Suppressor macrophage (primary cell): ENCODE data around the gene CSGALNACT2.
"Not testable (repeated sequence)": the region's sequence is repeated elsewhere in the genome, so short reads cannot be mapped to it uniquely, and the experiment has no call there.

Experiments
- DNase-seq, 4 experiments: peaks; one replicate each; pipeline ENCODE4 v3.0.0-alpha.2; 2020 to 2022

Gene CSGALNACT2

DNA sequence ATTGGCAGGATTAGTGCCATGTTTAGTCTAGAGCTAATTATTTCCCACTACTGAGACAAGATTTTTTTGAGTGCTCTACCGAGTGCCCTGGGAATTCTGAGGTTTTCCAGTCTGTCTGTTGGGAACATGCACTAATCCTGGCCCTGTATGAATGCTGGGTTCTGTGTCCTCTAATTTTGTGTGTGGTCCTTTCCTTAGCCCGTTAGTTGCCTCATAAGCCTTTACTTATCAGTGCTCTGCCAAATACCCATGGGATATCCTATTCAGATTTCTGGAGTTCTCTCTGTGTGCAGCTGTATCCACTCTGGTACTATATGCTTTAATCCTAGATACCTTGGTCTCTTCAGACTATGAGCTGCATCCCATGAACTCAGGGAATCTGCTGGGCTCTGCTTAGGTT is 13.1 kb downstream of the CSGALNACT2 start:
- DNase-seq: no peak

DNA sequence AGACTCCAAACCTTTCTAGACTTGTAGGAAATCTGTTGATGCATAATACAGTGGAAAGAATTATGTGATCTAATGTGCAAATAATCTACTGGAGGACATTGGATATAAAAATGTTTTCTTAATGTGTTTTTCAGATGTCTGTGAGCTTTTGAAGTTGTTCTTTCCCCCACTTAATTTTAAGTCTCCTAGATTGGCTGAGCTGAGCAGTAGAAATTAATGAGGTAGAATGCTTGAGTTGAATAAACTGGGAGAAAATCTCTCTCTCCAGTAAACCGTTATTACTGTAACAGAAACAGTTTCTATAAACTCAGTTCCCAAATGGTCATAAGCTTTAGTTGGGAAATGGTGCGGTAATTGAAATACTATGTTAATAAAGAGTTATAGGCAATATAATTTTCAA is 15.7 kb downstream of the CSGALNACT2 start:
- no peak for DNase-seq

DNA sequence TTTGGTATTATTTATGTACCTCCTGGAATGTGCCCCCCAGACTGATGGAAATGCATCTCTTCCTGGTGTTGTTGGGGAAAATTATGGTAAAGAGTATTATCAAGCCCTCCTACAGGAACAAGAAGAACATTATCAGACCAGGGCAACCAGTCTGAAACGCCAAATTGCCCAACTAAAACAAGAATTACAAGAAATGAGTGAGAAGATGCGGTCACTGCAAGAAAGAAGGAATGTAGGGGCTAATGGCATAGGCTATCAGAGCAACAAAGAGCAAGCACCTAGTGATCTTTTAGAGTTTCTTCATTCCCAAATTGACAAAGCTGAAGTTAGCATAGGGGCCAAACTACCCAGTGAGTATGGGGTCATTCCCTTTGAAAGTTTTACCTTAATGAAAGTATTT is 17.0 kb downstream of the CSGALNACT2 start:
- DNase-seq: no peak

DNA sequence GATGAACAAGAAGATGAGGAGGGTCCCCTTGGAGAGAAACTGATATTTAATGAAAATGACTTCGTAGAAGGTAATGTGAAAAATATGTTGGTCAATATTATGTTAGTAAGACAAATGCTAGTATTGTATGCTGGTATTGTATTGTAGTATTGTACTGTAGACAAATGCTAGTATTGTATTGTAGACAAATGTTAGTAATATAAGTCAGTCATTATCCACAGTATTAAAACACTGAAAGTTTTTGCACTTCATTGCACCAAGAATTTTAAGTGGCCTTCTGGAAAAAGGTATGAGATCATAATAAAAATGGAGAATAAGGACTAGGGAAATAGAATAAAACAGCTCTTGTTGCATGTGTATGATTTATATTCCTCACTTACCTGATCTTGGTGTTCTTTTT is 17.5 kb downstream of the CSGALNACT2 start:
- DNase-seq: no peak

DNA sequence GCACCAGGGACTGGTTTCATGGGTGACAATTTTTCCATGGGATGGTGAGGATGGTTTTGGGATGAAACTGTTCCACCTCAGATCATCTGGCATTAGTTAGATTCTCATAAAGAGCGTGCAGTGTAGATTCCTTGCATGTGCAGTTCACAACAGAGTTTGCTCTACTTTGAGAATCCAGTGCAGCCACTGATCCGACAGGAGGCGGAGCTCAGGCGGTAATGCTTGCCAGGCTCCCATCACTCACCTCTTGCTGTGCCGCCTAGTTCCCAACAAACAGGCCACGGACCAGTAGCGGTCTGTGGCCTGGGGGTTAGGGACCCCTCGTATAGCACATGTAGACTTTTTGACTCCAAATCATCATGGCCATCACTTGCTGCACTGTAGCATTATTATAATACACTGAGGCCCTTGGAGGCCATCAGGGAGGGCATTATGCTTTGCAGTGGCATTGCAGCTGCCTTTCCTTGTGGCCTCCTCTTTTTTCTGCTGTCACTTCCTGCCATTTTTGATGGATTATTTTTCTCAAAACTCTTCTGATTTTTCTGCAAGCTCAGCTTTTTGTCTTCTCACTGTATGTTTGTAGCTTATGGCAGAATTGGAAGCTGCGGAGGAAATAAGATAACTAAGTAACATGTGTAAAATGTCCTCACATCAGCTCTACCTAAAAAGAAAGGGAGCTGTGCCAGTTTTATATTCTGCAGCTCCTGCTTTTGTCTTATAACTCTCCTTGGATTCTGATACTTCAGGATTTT is 18.5 kb downstream of the CSGALNACT2 start:
- no peak for DNase-seq

DNA sequence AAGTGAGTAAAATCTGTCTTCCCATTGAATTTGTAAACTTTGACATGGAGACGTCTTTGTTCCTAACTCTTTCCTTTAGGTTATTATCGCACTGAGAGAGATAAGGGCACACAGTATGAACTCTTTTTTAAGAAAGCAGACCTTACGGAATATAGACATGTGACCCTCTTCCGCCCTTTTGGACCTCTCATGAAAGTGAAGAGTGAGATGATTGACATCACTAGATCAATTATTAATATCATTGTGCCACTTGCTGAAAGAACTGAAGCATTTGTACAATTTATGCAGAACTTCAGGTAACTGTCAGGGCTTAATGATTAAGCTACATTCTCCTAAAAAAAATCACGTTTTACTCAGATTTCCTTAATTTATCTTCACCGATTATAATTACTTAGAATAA is 20.4 kb downstream of the CSGALNACT2 start:
- no peak for DNase-seq

DNA sequence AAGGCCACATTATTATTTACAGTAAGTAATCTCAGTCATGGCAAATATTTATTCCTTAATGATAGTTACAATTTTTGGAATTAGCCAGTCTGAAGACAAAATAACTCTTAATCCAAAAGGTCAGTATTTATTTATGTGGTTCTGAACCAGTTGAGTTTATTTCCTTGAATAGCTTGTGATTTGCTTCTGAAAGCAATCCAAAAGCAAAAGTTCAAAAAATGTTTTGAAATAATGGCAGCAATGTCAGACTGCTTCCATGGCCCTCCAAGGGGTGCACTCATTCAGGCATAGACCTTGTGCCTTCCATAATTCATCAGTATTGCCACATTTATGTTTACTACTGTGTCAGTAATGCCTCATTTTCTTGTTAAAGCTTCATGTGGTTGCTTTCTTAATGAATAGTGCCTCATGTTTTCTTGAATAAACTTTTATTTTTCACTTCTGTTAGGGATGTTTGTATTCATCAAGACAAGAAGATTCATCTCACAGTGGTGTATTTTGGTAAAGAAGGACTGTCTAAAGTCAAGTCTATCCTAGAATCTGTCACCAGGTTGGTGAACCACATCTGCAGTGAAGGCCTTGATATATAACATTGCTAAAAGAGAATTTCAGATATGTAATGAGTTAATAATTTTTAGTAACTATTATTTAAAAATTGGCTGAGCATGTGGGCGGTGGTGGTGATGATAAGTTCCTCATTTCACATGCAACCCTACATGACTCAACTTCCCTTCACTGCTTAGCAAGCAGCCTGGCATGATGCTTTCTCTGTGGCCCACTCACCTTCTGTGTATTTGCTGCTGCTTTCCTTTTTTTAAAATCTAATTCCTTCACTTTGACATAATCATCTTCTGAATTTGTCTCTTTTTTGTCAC is 22.0 kb downstream of the CSGALNACT2 start:
- peak; percentile 84 to 94 (median 89) for DNase-seq

DNA sequence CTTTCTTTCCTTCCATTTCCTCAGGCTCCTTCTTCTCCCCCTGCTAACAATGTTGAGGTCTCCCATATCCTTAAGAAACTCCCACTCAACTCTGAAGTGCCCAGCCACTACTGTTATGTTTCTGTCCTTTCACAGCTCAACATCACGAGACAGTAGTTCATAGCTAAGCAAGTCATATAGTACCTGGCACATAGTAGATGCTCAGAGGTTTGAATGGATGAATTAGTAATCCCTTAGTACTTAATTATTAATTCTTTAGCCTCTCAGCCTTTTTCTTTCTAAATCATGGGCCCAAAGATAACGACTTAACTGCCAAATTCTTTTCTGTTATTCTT is 22.6 kb downstream of the CSGALNACT2 start:
- DNase-seq: peak in 1 of 4 experiments; percentile 68

DNA sequence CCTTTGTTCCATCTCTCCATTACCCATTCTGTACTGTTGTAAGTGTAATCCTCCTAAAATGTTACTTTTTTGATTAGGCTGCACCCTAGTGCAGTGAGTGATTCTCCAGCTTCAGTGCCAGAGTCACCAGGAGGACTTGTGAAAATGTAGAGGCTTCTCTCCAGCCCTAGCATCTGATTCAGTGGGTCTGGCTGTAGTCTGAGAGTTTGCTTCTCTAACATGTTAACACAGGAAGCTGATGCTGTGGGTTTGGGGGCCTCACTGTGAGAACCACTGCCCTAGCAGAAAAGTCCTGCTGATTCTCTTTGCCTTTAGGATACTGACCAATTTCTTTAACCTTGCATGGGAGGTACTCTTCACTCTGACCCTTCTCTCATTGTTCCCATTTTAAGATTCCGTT is 24.4 kb downstream of the CSGALNACT2 start:
- DNase-seq: no peak

DNA sequence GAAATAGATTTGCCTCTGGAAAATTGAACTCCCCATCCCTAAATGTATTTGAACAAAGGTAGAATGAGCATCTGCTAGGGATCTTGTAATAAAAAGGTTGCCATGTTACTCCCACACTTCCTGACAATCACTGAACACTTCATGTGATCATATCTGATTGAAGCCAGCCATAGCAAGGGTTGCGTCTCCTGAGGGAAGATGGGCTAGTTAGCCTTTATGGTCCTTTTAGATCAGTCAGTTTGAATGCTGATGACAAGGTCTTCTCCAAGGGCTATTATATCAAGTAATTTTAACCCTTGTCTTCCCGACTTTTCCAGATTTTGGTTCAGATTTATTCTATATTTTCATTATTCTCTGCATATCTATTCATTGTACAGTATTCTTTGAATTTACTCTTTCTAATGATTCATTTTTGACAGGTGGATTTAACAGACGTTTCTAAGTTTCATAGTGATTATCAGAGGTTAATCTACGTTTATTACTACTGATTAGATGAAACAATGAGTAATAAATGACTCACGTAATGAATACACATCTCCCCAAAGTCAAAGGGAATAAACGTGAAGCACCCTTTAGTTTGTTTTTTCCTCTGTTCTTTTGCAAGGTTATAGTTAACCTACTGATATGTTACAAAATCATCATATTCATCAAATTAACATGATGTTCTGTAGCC is 28.1 kb downstream of the CSGALNACT2 start:
- DNase-seq: no peak

DNA sequence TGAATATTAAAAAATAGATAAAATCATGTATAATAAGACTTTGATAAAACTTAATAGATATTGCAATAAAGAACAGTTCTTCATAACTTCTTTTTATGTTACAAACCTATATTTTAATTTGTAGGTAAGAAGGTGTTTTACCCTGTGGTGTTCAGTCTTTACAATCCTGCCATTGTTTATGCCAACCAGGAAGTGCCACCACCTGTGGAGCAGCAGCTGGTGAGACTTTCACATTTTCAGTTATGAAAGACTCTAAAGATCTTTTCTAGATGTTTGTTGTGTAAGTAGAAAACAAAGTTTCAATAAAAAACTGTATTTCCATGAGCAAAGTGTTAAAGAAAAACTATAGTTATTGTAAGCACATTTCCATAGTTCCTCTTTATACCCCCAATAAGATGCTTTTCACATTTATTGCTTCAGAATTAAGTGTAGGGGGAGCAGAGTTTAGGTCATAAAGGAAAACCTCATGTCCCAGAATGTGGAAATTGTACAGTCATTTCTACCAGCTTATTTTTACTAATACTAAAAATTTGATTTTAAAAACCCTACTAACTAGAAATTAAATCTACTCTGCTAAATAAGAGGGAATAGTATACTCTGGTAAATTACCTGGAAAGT is 28.7 kb downstream of the CSGALNACT2 start:
- peak; percentile 13 to 83 (median 40) for DNase-seq

DNA sequence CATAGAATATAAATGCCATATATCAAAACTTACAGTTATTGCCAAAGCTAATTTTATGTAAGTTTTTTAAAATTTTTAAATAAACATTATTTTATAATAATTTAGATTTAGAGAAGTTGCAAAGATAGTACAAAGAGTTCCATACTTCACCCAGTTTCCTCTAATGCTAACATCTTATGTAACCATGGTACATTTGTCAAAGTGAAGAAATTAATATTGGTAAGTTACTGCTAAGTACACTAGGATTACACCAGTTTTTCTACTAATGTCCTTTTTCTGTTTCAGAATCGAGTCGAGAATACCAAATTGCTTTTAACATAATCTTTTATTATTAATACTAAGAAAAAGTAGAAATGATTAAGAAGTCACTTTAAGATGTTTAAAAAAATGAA is 29.2 kb downstream of the CSGALNACT2 start:
- peak in 2 of 4 experiments; percentile 57 to 62 for DNase-seq

DNA sequence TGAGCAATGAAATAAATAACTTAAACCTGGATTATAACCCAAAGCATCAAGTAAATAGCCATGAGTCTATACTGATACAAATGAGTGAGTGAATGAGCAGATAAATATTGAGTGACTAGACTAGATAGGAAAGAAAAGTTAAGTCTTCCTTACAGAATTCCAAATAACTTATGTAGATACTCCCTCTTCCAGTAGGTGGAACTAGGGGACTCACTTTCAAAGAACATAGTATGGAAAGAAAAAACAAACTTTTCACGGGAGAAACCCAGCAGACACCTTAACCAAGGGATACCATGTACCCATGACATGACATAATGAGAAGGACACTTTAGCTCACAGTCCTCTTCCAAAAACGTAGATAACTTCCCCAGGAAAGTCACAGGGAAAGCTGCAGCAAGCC is 32.2 kb downstream of the CSGALNACT2 start:
- DNase-seq: no peak

DNA sequence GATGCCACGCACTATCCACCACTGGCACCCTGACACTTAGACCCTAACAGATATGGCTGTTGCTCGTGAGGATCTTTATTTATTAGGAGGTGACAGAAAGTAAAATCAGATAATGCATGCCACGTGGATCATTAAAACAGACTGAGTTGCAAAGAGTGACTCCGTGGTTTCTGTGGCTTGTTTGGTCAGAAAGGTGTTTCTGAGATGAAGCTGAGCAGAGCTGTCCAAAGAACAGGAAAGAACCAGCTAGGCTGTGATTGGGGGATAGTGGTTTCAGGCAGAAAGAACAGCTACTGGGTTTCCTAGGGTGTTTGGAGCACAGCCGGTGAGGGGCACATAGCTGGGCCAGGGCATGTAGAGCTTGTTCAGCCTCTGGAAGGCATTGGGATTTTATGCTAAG is 34.4 kb downstream of the CSGALNACT2 start:
- DNase-seq: no peak

DNA sequence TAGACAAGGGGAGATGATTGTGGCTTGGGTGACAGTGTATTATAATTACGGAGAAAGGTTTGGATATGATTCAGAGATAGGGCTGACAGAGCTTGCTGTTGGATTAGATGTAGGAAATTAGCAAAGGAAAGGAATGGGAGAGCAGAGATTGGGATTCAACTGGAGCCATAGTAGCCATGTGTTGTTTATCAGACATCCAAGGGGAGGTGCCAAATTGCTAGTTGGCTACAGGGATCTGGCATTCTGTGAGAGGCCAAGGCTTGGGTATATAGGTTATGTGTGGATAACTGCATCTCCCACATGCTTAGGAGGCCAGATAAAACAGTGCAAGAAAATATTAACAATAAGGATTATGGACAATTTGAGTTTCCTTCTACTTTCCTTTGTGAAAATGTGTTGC is 34.9 kb downstream of the CSGALNACT2 start:
- no peak for DNase-seq

DNA sequence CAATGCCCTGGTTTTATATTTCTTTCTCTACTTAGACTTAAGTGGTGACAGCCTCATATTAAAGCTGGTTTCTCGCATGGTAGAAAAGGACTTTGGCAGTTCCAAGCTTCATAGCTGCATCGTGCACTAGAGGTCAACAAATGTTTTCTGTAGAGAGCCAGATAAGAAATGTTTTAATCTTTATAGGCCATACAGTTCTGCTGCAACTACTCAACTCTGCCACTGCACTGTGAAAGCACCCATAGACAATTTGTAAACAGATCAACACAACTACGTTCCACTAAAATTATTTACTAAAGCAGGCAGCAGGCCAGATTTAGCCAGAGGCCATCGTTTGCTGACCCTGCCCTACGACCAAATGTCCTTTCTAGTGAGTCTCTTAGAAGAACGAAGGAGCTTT is 36.7 kb downstream of the CSGALNACT2 start:
- DNase-seq: no peak

DNA sequence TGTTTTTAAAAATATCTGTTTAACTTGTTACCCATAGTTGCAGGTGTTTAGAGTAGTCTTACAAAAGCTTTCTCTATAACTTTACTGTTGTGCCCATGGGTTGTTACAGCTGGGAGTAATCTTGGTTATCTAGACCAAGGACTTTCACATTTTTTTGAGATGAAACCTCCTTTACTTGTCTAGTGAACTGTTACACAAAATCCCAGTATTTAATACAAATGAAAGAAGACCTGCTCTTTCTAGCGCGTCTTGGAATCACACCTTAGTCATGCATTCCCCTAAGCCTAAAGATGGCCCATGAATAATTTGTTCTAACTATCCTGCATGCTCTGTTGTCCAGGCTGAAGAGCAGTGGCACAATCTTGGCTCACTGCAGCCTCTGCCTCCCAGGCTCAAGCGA is 38.0 kb downstream of the CSGALNACT2 start:
- no peak for DNase-seq

DNA sequence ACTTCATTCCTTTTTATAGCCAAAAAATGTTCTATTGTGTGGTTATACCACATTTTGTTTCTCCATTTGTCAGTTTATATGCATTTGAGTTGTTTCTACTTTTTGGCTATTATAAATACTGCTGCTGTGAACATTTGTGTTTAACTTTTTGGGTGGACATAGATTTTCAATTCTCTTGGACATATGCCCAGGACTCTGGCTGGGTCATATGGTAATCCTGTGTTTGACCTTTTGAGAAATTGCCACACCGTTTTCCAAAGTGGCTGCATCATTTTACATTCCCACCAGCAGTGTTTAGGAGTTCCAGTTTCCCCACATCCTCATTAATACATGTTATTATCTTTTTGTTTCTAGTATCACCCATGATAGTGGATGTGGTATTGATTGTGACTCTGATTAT is 39.4 kb downstream of the CSGALNACT2 start:
- peak in 2 of 4 experiments; percentile 36 to 46 for DNase-seq

DNA sequence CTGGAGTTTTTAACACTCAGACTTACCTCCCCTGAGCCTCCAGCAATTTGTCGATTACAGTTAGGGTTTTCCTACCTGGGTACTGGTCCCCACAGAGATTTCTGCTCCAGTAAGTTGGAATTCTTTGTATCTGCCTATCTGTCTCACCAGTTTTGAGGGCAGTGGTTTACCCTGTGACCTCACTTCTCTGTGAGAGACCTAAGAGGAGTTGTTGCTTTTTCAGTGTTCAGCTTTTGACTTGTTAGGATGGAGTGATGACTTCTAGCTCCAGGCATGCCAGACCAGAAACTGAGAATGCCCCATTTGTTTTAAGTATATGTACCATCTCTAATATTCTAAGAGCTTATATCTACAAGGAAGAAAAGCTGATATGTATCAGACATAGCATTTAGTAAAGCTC is 42.9 kb downstream of the CSGALNACT2 start:
- DNase-seq: no peak

DNA sequence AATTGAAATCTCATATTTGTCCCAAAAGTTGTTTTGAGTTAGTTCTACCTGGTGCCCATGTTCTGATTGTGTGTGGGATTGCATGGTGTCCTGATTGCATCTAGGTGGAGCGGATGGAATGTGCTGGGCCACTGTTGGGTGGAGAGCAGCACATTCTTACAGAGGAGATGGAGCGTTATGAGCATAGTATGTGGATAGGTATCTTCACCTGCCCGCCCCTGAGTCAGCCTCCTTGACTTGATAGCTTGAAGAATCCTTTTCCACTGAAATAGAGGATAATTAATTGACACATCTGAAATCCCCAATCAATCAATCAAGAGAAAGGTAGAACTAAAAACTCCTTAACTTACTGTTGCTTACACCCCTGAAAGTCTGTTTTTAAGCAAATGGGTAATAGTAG is 45.5 kb downstream of the CSGALNACT2 start:
- DNase-seq: not testable (repeated sequence)

DNA sequence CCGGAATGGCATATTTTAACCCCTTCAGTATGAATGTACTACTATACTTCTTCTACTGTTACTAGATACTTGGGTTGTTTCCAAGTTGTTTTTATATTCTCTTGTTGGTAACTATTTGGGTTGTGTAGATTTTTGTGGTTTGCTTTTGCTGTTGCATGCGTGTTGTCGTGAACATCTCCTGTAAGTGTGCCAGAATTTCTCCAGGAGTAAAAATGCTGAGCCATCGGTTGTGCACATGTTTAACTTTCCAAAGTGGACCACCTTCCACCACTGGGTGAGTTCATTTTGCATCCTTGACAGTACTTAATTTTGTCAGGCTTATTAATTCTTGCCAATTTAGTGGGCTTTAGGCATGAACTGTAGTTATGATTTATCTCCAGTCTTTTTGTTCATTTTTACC is 47.9 kb downstream of the CSGALNACT2 start:
- no peak for DNase-seq

DNA sequence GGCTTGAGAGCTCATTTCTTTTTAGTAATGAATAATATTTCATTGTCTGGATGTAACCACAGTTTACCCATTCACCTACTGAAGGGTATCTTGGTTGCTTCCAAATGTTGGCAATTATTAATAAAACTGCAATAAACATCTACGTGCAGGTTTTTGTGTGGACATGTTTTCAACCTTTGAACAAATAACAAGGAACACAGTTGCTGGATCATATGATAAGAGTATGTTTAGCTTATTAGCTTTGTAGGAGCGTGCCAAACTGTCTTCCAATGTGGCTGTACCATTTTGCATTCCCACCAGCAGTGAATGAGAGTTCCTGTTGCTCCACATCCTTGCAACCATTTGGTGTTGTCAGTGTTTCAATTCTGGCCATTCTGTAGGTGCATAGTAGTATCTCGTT is 49.0 kb downstream of the CSGALNACT2 start:
- DNase-seq: no peak

DNA sequence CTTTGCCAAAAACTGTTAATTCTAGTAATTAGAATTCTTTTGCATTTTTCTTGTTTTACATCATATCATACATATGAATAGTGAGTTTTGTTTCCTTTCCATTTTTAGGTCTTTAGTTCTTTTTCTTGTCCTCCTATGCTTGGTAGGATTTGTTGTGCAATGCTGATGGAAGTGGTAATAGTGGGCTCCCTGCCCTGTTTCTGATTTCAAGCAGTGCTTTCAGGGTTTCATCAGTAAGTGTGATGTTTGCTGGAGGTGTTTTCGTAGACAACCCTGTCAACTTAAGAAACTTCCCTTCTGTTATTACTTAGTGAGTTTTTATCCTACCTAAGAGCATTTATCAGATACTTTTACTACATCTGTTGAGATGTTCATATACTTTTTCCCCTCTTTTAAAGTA is 50.5 kb downstream of the CSGALNACT2 start:
- DNase-seq: peak in 2 of 4 experiments; percentile 21 to 29
